NCI-H1417 treated with DMSO at 0.1 percent for 48 hours (cell line): ENCODE measurements around the gene CCDC89.
"Not testable (repeated sequence)": the region's sequence is repeated elsewhere in the genome, so short reads cannot be mapped to it uniquely, and the experiment has no call there.

Experiments used
- DNase-seq: peaks from one replicate; lab custom pipeline; 2025; lab: John Stamatoyannopoulos, UW

CCDC89 gene

DNA sequence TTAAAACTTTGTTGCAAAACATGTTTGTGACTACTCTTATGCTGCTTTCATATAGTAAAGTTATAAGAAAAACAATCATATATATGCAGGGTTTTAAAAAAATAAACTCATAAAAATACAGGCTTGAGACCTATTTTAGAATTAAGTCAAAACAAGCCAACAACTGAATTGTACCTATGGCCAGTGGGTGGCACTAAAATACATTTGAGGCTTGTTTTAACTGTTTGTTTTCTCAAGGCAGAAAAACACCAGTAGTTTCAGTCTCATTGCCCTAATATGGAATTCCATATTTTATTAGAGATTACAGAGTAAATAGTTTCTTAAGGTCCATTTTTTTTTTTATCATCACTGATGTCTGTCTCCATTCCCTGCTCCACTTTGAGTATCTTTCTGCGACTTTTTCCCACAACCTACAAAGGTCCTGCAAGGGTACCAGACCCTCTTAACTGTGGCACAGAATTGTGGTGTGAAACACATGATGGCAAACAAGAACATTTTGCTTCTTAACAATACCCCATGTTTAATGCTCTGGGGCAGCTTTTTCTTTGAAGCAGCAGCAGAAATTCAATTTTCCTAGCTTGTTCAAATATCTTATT is 8.5 kb upstream of the CCDC89 start:
- DNase-seq = no peak

GRCh38 chr11:85685125-85685819 is 723 bp downstream of the CCDC89 start:
- DNase-seq = no peak

GRCh38 chr11:85682330-85683305 is 3.4 kb downstream of the CCDC89 start:
- DNase-seq = no peak

GRCh38 chr11:85680897-85681296 is 5.1 kb downstream of the CCDC89 start:
- DNase-seq = no peak

DNA sequence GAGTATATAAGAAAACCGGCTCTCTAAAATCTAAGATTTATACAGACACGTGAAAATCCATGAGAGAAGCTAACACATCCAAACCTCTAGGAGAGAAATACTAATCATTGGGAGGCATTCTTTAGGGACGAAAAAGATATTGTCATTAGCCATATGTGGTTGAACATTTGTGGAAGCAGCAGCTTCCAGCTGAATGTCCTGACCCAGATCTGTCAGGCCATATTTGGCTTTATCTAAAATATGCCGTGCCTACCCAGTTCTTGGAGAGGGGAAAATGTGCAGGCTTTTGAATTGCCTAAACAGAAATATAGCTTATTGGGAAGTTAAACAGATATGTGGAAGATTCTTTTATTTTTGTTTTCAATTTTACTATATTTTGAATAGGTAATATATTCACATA is 6.4 kb downstream of the CCDC89 start:
- DNase-seq = no peak

GRCh38 chr11:85673393-85673792 is 12.6 kb downstream of the CCDC89 start:
- DNase-seq = no peak

- no peak for DNase-seq
Observed at GRCh38 chr11:85672105-85672902, 13.7 kb downstream of the CCDC89 start.

GRCh38 chr11:85670949-85671663 is 14.9 kb downstream of the CCDC89 start:
- not testable (repeated sequence) for DNase-seq

DNA sequence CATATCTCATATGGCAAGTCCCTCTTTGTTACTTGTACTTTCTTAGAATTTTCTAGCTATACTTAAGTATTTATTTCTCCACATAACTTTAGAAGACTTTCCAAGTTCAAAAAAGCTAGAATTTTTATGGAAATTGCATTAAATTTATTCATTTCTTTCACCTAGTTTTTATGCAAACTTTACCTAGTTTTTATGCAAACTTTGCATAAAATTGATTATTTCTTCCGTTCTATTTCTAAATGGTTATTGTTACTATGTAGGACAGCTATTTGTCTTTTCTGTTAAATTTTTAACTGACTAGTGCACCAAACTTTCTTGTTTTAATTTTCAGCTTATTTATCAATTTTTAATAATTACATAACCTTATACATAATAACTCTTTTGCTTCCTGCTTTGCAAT is 17.8 kb downstream of the CCDC89 start:
- DNase-seq = no peak

GRCh38 chr11:85666687-85667086 is 19.3 kb downstream of the CCDC89 start:
- no peak for DNase-seq

GRCh38 chr11:85665733-85666132 is 20.3 kb downstream of the CCDC89 start:
- no peak for DNase-seq

DNA sequence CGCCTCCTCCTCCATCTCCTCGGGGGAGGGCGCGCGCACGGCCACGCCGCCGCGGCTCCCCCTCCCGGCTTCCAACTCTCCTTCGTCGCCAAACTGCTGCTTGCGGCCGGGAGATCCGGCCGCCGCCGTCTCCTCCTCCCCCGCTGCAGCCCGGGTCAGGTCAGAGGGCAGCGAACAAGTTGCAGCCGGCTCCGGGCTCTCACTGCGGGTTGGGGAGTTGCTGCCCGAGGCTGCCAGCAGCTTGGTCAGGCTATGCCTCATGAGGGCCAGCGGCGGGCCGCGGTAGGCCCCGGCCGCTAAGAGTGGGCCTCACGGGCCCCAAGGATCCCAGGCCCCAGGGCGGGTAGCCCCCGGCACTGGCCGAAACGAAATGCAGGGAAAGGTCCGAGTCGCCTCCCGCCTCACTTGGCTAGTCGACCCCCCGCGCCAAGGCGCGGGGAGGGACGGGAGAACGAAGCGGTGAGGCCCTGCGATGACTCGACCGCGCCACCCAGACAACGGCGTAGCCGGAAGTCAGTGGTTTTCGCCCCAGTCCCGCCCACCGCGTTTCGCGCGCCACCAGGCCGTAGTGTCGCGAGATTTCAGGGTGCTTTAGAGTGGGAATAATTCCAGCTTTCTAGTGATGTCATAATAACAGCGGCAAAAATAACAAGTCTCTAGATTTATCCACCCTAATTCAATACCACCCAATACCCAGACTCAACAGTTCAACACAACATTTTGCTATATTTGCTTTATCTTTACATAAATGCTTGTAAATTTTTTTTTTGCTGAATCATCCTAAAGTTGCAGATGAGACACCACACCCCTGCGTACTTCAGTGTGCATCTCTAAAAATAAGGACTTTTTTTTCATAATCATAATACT is 21.1 kb downstream of the CCDC89 start, which contains the start of gene CREBZF:
Gene CREBZF (minus strand): TSS at position 515 of the 867 bp plus-strand sequence. CDS start 254 bp downstream, at position 261.
- DNase-seq = peak; percentile 95

GRCh38 chr11:85663753-85664614 is 22.0 kb downstream of the CCDC89 start:
- peak; percentile 53 for DNase-seq

DNA sequence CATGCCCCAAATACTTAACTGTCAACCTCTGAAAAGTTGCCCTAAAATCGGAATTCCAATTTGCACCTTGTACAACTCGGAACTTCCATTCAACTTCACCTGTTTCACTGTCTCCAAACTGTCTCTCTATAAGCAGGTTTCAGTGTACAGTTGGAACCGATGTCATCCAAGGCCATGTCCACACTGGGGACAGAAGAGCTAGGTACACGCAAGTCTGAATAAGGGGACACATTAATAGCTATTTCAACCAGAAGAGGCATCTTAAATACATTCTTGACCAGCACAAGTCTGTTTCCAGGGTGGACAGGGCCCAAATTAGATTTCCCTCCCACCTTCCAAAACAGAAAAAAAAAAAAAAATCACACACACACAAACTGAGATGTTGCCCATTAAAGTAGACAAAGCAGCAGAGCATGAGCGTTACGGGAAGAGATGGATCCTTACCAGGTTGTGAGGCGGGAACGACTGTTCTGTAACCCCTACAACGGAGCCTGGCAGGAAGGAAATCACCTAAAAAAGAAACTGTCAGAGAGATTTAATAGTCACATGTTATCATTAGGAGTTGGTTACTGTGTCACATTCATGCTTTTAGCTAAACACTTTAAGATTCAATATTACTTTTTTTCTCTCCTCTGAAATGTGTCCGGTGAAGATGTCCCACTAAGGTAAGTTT is 22.8 kb downstream of the CCDC89 start:
- no peak for DNase-seq

- no peak for DNase-seq
Observed at GRCh38 chr11:85661972-85662664, 23.9 kb downstream of the CCDC89 start.

DNA sequence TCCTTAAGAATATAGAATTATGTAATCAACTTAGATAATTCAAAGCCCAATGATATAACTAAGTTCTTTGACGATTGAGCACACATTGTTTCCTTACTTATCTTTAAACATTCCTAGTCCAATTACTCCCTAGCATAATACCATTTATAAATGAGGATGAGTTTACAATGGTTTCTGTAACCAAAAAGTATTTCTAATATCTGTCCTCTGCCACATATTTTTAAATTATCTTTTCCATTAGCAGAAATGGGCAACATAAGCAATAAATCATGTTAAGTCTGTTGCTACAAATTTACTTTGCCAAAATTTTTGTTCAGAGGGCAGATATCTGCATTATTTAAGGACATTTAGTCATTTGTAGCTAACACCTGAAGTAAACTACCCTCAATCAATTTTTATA is 27.8 kb downstream of the CCDC89 start:
- no peak for DNase-seq

GRCh38 chr11:85656777-85657176 is 29.2 kb downstream of the CCDC89 start:
- no peak for DNase-seq

GRCh38 chr11:85654343-85654742 is 31.7 kb downstream of the CCDC89 start:
- not testable (repeated sequence) for DNase-seq
